GM19035 (cell line): ENCODE results near the gene IQCH.
"Not testable (repeated sequence)": the region's sequence is repeated elsewhere in the genome, so short reads cannot be mapped to it uniquely, and the experiment has no call there.

Experiments used
- ATAC-seq: cut with Tn5 transposase; IDR thresholded peaks from one replicate; pipeline ENCODE4 v1.9.1; 2021; ENCODE audit not compliant: unreplicated experiment

IQCH gene

GRCh38 chr15:67433495-67434099 lies 179.0 kb downstream of the IQCH start:
- no peak for ATAC-seq

- not testable (repeated sequence) for ATAC-seq
Observed at GRCh38 chr15:67436351-67437250, 182.0 kb downstream of the IQCH start.

- ATAC-seq: no peak
Observed at GRCh38 chr15:67444100-67444499, 189.5 kb downstream of the IQCH start.

GRCh38 chr15:67446449-67446848 lies 191.9 kb downstream of the IQCH start:
- ATAC-seq: no peak

GRCh38 chr15:67448372-67448771 lies 193.8 kb downstream of the IQCH start:
- not testable (repeated sequence) for ATAC-seq

- not testable (repeated sequence) for ATAC-seq
Observed at GRCh38 chr15:67453703-67454102, 199.1 kb downstream of the IQCH start.

GRCh38 chr15:67456677-67457529 lies 202.3 kb downstream of the IQCH start:
- peak; percentile 69 for ATAC-seq

GRCh38 chr15:67458331-67459029 lies 203.9 kb downstream of the IQCH start:
- ATAC-seq: no peak

GRCh38 chr15:67460521-67460920 lies 205.9 kb downstream of the IQCH start:
- no peak for ATAC-seq

- no peak for ATAC-seq
Observed at GRCh38 chr15:67461735-67462134, 207.1 kb downstream of the IQCH start.

GRCh38 chr15:67462875-67463274 lies 208.3 kb downstream of the IQCH start:
- ATAC-seq: no peak

GRCh38 chr15:67463488-67463887 lies 208.9 kb downstream of the IQCH start:
- no peak for ATAC-seq

- no peak for ATAC-seq
Observed at GRCh38 chr15:67465196-67465952, 210.8 kb downstream of the IQCH start.

- ATAC-seq: no peak
Observed at GRCh38 chr15:67468416-67468815, 213.8 kb downstream of the IQCH start.

- no peak for ATAC-seq
Observed at GRCh38 chr15:67469680-67470079, 215.1 kb downstream of the IQCH start.

- no peak for ATAC-seq
Observed at GRCh38 chr15:67472957-67473356, 218.4 kb downstream of the IQCH start.

- no peak for ATAC-seq
Observed at GRCh38 chr15:67474405-67475110, 220.0 kb downstream of the IQCH start.

GRCh38 chr15:67479781-67480505 lies 225.4 kb downstream of the IQCH start:
- ATAC-seq: no peak

- ATAC-seq: no peak
Observed at GRCh38 chr15:67480741-67481140, 226.2 kb downstream of the IQCH start.
